Neural crest cell (in vitro differentiated cells): ENCODE data around the gene GPRIN2. TPM values are rescaled to one million over a fixed set of nuclear protein-coding genes. Genes with fewer than 3 reads are reported as not detected.
"Not testable (repeated sequence)": the region's sequence is repeated elsewhere in the genome, so short reads cannot be mapped to it uniquely, and the experiment has no call there.

Experiments
- DNase-seq: peaks from one replicate; pipeline ENCODE4 v3.0.0; 2021; ENCODE audit warnings: low read depth, mixed read lengths, low spot score
- H3K27ac Mint-ChIP-seq: one replicate; pipeline ENCODE4 v1.8.0; 2021; ENCODE audit warnings: mild to moderate bottlenecking, mixed read lengths; ENCODE audit not compliant: unreplicated experiment
- H3K27me3 Mint-ChIP-seq: 2 replicates; pipeline ENCODE4 v1.8.0; 2021; ENCODE audit warnings: low read depth, mild to moderate bottlenecking, mixed read lengths
- H3K36me3 Mint-ChIP-seq: 2 replicates; pipeline ENCODE4 v1.8.0; 2021; ENCODE audit warnings: low read depth, mild to moderate bottlenecking, mixed read lengths
- H3K4me1 Mint-ChIP-seq: 2 replicates; pipeline ENCODE4 v1.8.0; 2021; ENCODE audit warnings: mixed read lengths
- H3K4me3 Mint-ChIP-seq: one replicate; pipeline ENCODE4 v1.8.0; 2021; ENCODE audit warnings: mild to moderate bottlenecking, mixed read lengths
- H3K9me3 Mint-ChIP-seq: 2 replicates; pipeline ENCODE4 v1.8.0; 2021; ENCODE audit warnings: mixed read lengths
- total RNA-seq: library from RNA; stranded (reverse); gene quantifications from 2 replicates; pipeline ENCODE4 v1.2.1, GENCODE V29; 2021
- TF ChIP-seq, protein P1 (sequence below): fragments of 200-600 bp; sonication (generic); conservative IDR thresholded peaks from 2 replicates; pipeline ENCODE4 v1.5.0; 2021; ENCODE audit warnings: antibody characterized with exemption, mild to moderate bottlenecking

The GPRIN2 gene
- total RNA-seq, 1 donor from 2014 or later: 1.5 TPM

- H3K9me3 Mint-ChIP-seq, H3K4me1 Mint-ChIP-seq, H3K27ac Mint-ChIP-seq, H3K27me3 Mint-ChIP-seq, H3K36me3 Mint-ChIP-seq, H3K4me3 Mint-ChIP-seq: not testable (repeated sequence)
- TF ChIP-seq, protein P1, sequence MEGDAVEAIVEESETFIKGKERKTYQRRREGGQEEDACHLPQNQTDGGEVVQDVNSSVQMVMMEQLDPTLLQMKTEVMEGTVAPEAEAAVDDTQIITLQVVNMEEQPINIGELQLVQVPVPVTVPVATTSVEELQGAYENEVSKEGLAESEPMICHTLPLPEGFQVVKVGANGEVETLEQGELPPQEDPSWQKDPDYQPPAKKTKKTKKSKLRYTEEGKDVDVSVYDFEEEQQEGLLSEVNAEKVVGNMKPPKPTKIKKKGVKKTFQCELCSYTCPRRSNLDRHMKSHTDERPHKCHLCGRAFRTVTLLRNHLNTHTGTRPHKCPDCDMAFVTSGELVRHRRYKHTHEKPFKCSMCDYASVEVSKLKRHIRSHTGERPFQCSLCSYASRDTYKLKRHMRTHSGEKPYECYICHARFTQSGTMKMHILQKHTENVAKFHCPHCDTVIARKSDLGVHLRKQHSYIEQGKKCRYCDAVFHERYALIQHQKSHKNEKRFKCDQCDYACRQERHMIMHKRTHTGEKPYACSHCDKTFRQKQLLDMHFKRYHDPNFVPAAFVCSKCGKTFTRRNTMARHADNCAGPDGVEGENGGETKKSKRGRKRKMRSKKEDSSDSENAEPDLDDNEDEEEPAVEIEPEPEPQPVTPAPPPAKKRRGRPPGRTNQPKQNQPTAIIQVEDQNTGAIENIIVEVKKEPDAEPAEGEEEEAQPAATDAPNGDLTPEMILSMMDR: peak; percentile 72
- DNase-seq: peak; percentile 60
Observed at GRCh38 chr10:46565591-46566332, 9.3 kb upstream of the GPRIN2 start.

DNA sequence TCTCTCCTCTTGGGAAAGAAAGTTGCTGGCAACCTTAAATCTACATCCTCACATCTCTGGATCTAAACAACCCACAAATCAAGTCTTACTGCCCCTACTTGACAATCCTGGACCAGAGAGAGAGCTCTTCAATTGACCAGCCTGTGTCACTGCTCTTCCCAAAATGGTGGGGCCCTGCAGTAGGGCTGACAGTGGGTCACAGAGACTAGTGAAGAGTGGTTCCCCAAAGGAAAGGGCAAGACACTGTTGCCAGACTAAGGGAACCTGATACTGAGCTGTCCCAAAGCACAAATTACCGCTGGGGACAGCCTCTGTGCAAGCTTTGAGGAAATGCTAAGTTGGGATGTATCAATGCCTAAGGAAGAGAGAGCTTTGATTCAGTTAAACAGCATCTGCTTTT lies 4.5 kb upstream of the GPRIN2 start:
- TF ChIP-seq, protein P1: no peak
- no peak for DNase-seq
- no peaks in the 10 kb centered on the region for H3K36me3 Mint-ChIP-seq
- no peak overlapping the region for H3K27ac Mint-ChIP-seq
- peaks cover 6% of the 10 kb centered on the region for H3K27me3 Mint-ChIP-seq
- no peak overlapping the region for H3K4me3 Mint-ChIP-seq
- peaks cover 12% of the 10 kb centered on the region for H3K4me1 Mint-ChIP-seq
- no peaks in the 10 kb centered on the region for H3K9me3 Mint-ChIP-seq

DNA sequence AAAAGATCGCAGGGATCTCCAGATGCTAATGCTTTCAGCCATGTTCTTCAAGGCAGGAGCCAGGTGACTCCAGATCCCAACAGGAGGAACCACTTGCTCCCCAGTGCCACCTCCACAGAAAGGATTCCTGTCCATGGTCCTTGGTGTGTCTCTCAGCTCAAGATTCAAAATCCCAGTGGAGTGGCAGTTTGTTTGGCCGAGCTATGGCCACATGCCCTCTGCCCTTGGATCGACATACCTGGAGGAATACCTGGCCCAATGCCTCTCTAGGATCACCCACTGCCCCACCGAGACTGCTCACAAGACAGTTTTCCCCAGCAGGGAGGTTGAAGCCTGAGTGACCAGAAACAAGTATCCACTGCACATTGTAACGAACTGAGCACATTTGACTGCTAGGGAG lies 3.9 kb upstream of the GPRIN2 start:
- Mint-ChIP-seq H3K9me3 (no peaks in the 10 kb centered on the region), H3K27me3 (peaks cover 3% of the 10 kb centered on the region), H3K4me1 (peaks cover 15% of the 10 kb centered on the region), H3K27ac (no peak overlapping the region), H3K36me3 (no peaks in the 10 kb centered on the region), H3K4me3 (no peak overlapping the region)
- peak; percentile 1 for DNase-seq
- TF ChIP-seq, protein P1: no peak

- peak; percentile 1 for DNase-seq
- no peaks in the 10 kb centered on the region for H3K36me3 Mint-ChIP-seq
- H3K27ac Mint-ChIP-seq: no peak overlapping the region
- H3K4me1 Mint-ChIP-seq: peaks cover 15% of the 10 kb centered on the region
- H3K9me3 Mint-ChIP-seq: no peaks in the 10 kb centered on the region
- TF ChIP-seq, protein P1: no peak
- no peak overlapping the region for H3K4me3 Mint-ChIP-seq
- peaks cover 3% of the 10 kb centered on the region for H3K27me3 Mint-ChIP-seq
Observed at GRCh38 chr10:46559231-46559671, 2.8 kb upstream of the GPRIN2 start.

DNA sequence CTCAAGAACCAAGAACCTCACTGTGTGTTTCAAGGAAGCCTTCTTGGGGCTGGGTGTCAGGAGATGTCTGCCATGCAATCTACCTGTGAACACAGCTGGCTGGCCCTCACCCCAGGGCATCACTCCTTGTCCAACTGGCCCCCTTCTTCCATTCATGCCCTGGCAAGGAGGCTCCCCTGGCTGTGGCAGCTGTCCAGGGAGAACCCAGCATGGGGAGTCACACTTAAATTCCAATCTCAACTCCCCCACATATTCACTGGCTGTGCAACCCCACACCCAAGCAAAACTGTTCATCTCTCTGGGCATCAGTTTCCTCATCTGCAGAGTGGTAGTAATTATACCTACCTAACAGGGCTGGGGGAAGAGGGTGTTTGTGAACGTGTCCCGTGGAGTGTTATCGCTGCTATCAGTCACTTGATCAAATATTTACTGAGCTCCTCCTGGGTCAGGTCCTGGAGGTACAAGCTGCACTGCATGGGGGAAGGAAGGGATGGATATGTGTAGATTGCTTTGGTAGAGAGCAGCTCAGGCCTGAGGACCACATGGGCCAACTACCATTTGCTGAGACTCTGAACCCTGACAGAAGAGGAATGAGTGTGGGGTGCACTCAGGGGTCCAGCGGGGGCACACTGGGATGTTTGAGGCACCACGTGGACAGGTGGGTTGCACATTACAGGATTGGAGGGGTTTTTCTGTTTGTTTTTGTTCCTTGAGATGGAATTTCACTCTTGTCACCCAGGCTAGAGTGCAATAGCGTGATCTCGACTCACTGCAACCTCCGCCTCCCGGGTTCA lies 2.1 kb upstream of the GPRIN2 start:
- no peak overlapping the region for H3K4me3 Mint-ChIP-seq
- TF ChIP-seq, protein P1: no peak
- peaks cover 15% of the 10 kb centered on the region for H3K4me1 Mint-ChIP-seq
- DNase-seq: peak; percentile 1
- H3K27me3 Mint-ChIP-seq: no peaks in the 10 kb centered on the region
- H3K9me3 Mint-ChIP-seq: no peaks in the 10 kb centered on the region
- H3K36me3 Mint-ChIP-seq: no peaks in the 10 kb centered on the region
- H3K27ac Mint-ChIP-seq: no peak overlapping the region
